DOHH2 (cell line): ENCODE data around the gene CDH4.
A peak's percentile ranks its signal among the peaks of the same experiment; 100 is the strongest.

Experiments
- H3F3A ChIP-seq: fragments of 200-600 bp; sonication (generic), shearing (Covaris generic); 2 replicates; pipeline ENCODE4 v1.6.0; 2016; ENCODE audit warnings: antibody characterized with exemption, mild to moderate bottlenecking; ENCODE audit not compliant: control insufficient read depth, insufficient read depth
- H3K27ac ChIP-seq: fragments of 200-600 bp; sonication (generic); 2 replicates; pipeline ENCODE4 v1.5.1; 2014; ENCODE audit warnings: low read depth, mild to moderate bottlenecking, low read length, moderate library complexity
- H3K27me3 ChIP-seq: fragments of 200-600 bp; sonication (generic); 2 replicates; pipeline ENCODE4 v1.6.1; 2014; ENCODE audit warnings: mild to moderate bottlenecking, low read length, mixed read lengths; ENCODE audit not compliant: control insufficient read depth
- H3K36me3 ChIP-seq: fragments of 200-600 bp; sonication (generic); 2 replicates; pipeline ENCODE4 v1.6.1; 2014; ENCODE audit warnings: mild to moderate bottlenecking, low read length, moderate library complexity, mixed read lengths; ENCODE audit not compliant: control insufficient read depth
- H3K4me1 ChIP-seq: fragments of 200-600 bp; sonication (generic); 2 replicates; pipeline ENCODE4 v1.6.1; 2014; ENCODE audit warnings: mild to moderate bottlenecking, low read length, mixed read lengths; ENCODE audit not compliant: control insufficient read depth
- H3K4me2 ChIP-seq: fragments of 200-600 bp; sonication (generic); 2 replicates; pipeline ENCODE4 v1.6.0; 2014; ENCODE audit warnings: mild to moderate bottlenecking, low read length, moderate library complexity
- H3K4me3 ChIP-seq: fragments of 200-600 bp; sonication (generic); 2 replicates; pipeline ENCODE4 v1.5.1; 2014; ENCODE audit warnings: mild to moderate bottlenecking, low read length, mixed read lengths
- H3K79me2 ChIP-seq: fragments of 200-600 bp; sonication (generic); 2 replicates; pipeline ENCODE4 v1.6.1; 2014; ENCODE audit warnings: mild to moderate bottlenecking, low read length, mixed read lengths; ENCODE audit not compliant: control insufficient read depth
- H3K9me2 ChIP-seq: fragments of 200-600 bp; sonication (generic); replicated peaks from 2 replicates; pipeline ENCODE4 v1.6.1; 2014; ENCODE audit warnings: mild to moderate bottlenecking, low read length, mixed read lengths; ENCODE audit not compliant: control insufficient read depth
- H3K9me3 ChIP-seq: fragments of 200-600 bp; sonication (generic); 2 replicates; pipeline ENCODE4 v1.6.1; 2014; ENCODE audit warnings: antibody characterized with exemption, low read length, mixed read lengths; ENCODE audit not compliant: control insufficient read depth, insufficient read depth
- H4K20me1 ChIP-seq: fragments of 200-600 bp; sonication (generic); 2 replicates; pipeline ENCODE4 v1.6.0; 2014; ENCODE audit warnings: low read depth, mild to moderate bottlenecking, antibody characterized with exemption, low read length, moderate library complexity; ENCODE audit not compliant: control insufficient read depth, insufficient read depth
- EZH2phosphoT487 ChIP-seq: fragments of 200-600 bp; sonication (generic); IDR thresholded peaks from 2 replicates; pipeline ENCODE4 v1.6.1; 2017; ENCODE audit warnings: borderline replicate concordance, mild to moderate bottlenecking, antibody characterized with exemption, low read length, moderate library complexity, mixed read lengths
- TF ChIP-seq, protein P1 (sequence below): fragments of 200-600 bp; sonication (generic); IDR thresholded peaks from one replicate; pipeline ENCODE4 v1.5.1; 2014; ENCODE audit warnings: antibody characterized with exemption, mild to moderate bottlenecking, low read depth, low read length; ENCODE audit not compliant: poor library complexity, severe bottlenecking

The CDH4 gene

DNA sequence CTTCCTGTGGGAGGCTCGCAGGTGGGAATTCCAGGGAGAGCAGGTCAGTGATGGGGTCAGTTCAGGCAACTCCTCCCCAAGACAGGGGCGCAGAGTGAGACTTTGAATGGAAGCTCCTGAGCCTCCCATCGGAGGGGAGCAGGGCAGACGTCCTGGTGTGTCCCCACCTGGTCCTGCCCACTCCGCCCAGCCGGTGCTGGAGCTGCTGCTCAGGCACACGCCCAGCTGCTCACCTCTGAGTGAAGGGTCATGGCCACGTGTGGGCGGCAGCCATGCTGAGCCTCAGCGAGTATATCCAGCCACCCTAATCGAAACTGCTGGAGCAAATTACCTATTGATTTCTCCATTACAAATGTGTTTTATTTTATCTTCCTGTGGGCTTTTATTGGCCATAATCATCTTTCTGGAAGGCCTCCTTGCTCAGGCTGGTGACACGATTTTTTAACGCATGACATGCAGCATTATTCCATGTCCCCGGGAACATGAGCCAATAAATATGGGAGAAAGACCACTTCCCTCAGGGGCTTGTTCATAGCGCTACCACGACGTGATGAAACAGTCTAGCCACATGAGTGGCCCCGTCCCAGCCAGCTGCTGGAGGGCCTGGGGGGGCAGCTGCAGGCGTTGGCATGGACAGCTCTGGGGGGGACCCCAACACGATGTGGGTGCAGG lies 665.5 kb downstream of the CDH4 start:
- H3K79me2 ChIP-seq, result no peaks in the 10 kb centered on the region
- no peak overlapping the region for H3K4me2 ChIP-seq
- peaks cover 16% of the 10 kb centered on the region; the same call in 1 of the 2 replicates for H3K9me3 ChIP-seq
- H3K9me2 ChIP-seq, result no peaks in the 10 kb centered on the region
- no peaks in the 10 kb centered on the region for H4K20me1 ChIP-seq
- H3K27ac ChIP-seq, result no peak overlapping the region
- peaks cover 3% of the 10 kb centered on the region; the same call in 1 of the 2 replicates for H3F3A ChIP-seq
- TF ChIP-seq EZH2phosphoT487, result no peak
- TF ChIP-seq, protein P1, sequence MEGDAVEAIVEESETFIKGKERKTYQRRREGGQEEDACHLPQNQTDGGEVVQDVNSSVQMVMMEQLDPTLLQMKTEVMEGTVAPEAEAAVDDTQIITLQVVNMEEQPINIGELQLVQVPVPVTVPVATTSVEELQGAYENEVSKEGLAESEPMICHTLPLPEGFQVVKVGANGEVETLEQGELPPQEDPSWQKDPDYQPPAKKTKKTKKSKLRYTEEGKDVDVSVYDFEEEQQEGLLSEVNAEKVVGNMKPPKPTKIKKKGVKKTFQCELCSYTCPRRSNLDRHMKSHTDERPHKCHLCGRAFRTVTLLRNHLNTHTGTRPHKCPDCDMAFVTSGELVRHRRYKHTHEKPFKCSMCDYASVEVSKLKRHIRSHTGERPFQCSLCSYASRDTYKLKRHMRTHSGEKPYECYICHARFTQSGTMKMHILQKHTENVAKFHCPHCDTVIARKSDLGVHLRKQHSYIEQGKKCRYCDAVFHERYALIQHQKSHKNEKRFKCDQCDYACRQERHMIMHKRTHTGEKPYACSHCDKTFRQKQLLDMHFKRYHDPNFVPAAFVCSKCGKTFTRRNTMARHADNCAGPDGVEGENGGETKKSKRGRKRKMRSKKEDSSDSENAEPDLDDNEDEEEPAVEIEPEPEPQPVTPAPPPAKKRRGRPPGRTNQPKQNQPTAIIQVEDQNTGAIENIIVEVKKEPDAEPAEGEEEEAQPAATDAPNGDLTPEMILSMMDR, result no peak
- H3K36me3 ChIP-seq, result no peaks in the 10 kb centered on the region
- no peaks in the 10 kb centered on the region; the same call in 1 of the 2 replicates for H3K27me3 ChIP-seq
- H3K4me1 ChIP-seq, result no peaks in the 10 kb centered on the region
- H3K4me3 ChIP-seq, result no peak overlapping the region

DNA sequence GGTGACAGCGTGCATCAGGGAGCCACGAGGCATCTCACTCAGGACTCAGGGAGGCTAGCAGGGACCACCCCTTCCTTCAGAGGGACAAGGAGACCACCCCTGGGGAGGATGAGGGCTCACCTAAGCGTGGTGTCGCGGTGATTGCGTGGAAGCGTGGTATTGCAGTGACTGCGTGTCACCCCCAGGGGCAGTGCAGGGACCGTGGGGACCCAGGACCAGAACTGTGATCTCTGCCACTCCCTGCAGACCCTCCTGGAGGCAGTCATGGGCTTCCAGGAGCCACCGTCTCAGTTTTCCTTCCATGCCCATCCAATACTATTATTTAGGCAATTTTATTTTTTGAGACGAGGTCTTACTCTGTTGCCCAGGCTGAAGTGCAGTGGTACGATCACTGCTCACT lies 666.5 kb downstream of the CDH4 start:
- no peak overlapping the region for H3K4me3 ChIP-seq
- no peaks in the 10 kb centered on the region for H3K36me3 ChIP-seq
- no peaks in the 10 kb centered on the region for H3K9me2 ChIP-seq
- no peaks in the 10 kb centered on the region for H3K27me3 ChIP-seq
- peaks cover 16% of the 10 kb centered on the region; the same call in 1 of the 2 replicates for H3K9me3 ChIP-seq
- H3K79me2 ChIP-seq, result no peaks in the 10 kb centered on the region
- H3K4me2 ChIP-seq, result no peak overlapping the region
- no peaks in the 10 kb centered on the region for H4K20me1 ChIP-seq
- no peak for TF ChIP-seq EZH2phosphoT487
- TF ChIP-seq, protein P1, result peak; percentile 32
- peaks cover 3% of the 10 kb centered on the region; the same call in 1 of the 2 replicates for H3F3A ChIP-seq
- H3K27ac ChIP-seq, result no peak overlapping the region
- H3K4me1 ChIP-seq, result no peaks in the 10 kb centered on the region

DNA sequence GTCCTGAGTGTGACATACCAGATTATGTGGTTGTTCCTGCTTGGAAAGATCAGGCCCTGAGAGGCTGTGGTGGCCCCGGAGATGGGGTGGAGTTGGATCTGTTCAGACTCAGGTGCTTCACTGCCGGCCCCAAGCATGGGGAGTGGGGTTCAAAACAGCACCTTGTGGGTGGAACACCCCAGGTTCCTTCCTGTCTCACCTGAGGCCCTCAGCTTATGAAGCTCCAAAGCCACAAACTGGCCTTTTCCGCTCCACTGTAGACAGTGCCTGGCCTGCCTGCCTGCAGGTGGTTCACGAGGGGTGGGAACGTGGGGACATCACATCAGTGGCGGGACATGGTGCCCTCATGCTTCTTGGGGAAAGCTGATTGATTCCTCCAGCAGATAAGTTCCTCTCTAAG lies 667.2 kb downstream of the CDH4 start:
- H3K9me2 ChIP-seq, result no peaks in the 10 kb centered on the region
- H3K27me3 ChIP-seq, result no peaks in the 10 kb centered on the region

More for the DNA sequence above, 667.2 kb downstream of the CDH4 start:
- TF ChIP-seq EZH2phosphoT487, result no peak
- TF ChIP-seq, protein P1, result no peak
- Histone ChIP-seq H3K79me2 (no peaks in the 10 kb centered on the region), H4K20me1 (no peaks in the 10 kb centered on the region), H3K27ac (no peak overlapping the region), H3K4me1 (no peaks in the 10 kb centered on the region), H3F3A (peaks cover 3% of the 10 kb centered on the region; the same call in 1 of the 2 replicates), H3K4me3 (no peak overlapping the region), H3K36me3 (no peaks in the 10 kb centered on the region), H3K4me2 (no peak overlapping the region), H3K9me3 (peaks cover 16% of the 10 kb centered on the region; the same call in 1 of the 2 replicates)
